GM21619 (cell line): Measurements from ENCODE around the gene CACNA2D2.

Experiments
- ATAC-seq: cut with Tn5 transposase; IDR thresholded peaks from one replicate; pipeline ENCODE4 v1.9.1; 2021; ENCODE audit not compliant: unreplicated experiment

CACNA2D2 gene

GRCh38 chr3:50353245-50354004 is 150.0 kb downstream of the CACNA2D2 start:
- ATAC-seq = no peak

GRCh38 chr3:50352781-50353180 is 150.7 kb downstream of the CACNA2D2 start:
- no peak for ATAC-seq

GRCh38 chr3:50351323-50351697 is 152.1 kb downstream of the CACNA2D2 start:
- ATAC-seq = no peak

- peak; percentile 82 for ATAC-seq
These were observed 152.7 kb downstream of the CACNA2D2 start, which contains the start of the genes CYB561D2 and NPRL2 for GRCh38 chr3:50350527-50351322. Gene CYB561D2, plus strand, starts transcription at chr3:50350862. Its CDS starts 572 bp downstream, at chr3:50351434. Gene NPRL2, minus strand, starts transcription at chr3:50350775. Its CDS starts 123 bp downstream, at chr3:50350652.

- no peak for ATAC-seq
These were observed 153.3 kb downstream of the CACNA2D2 start for GRCh38 chr3:50350213-50350526.

GRCh38 chr3:50347187-50347813 is 156.1 kb downstream of the CACNA2D2 start:
- no peak for ATAC-seq

- ATAC-seq = no peak
These were observed 157.7 kb downstream of the CACNA2D2 start, which contains the start of gene ZMYND10 for GRCh38 chr3:50345586-50346234. Gene ZMYND10, minus strand, starts transcription at chr3:50345732. Its CDS starts 153 bp downstream, at chr3:50345579.

- ATAC-seq = no peak
These were observed 158.4 kb downstream of the CACNA2D2 start for GRCh38 chr3:50345008-50345407.

- no peak for ATAC-seq
These were observed 160.4 kb downstream of the CACNA2D2 start for GRCh38 chr3:50342813-50343633.

GRCh38 chr3:50341996-50342650 is 161.3 kb downstream of the CACNA2D2 start:
- ATAC-seq = no peak

- ATAC-seq = no peak
These were observed 161.9 kb downstream of the CACNA2D2 start for GRCh38 chr3:50341537-50341936.

GRCh38 chr3:50340448-50341329 is 162.7 kb downstream of the CACNA2D2 start, which contains the start of gene RASSF1:
Gene RASSF1, minus strand, starts transcription at chr3:50340836. Its CDS starts 31 bp downstream, at chr3:50340805.
- ATAC-seq = no peak

GRCh38 chr3:50340147-50340447 is 163.3 kb downstream of the CACNA2D2 start:
- ATAC-seq = no peak

- ATAC-seq = no peak
These were observed 163.8 kb downstream of the CACNA2D2 start for GRCh38 chr3:50339485-50340146.

- no peak for ATAC-seq
These were observed 164.5 kb downstream of the CACNA2D2 start for GRCh38 chr3:50338965-50339364.

- peak; percentile 72 for ATAC-seq
These were observed 166.1 kb downstream of the CACNA2D2 start for GRCh38 chr3:50337175-50337861.

GRCh38 chr3:50336452-50337174 is 166.8 kb downstream of the CACNA2D2 start:
- ATAC-seq = peak; percentile 4
